IMR-90 (cell line): ENCODE results near the gene REPIN1. TPM values are rescaled to one million over a fixed set of nuclear protein-coding genes. Genes with fewer than 3 reads are reported as not detected.

Experiments used
- ATAC-seq: fragments of 200-7000 bp; cut with Tn5 transposase; 2 replicates; pipeline ENCODE4 v1.9.1; 2020; ENCODE audit warnings: low read depth, mild to moderate bottlenecking, moderate library complexity
- BruUV-seq: library from RNA; stranded (reverse); fragments of 400-500 nt; replicated peaks from 2 replicates; lab custom pipeline; 2021; lab: Mats Ljungman, UMichigan
- CTCF ChIA-PET: fragments of 300-600 bp; formaldehyde crosslinking; extraction: SDS; loops from one replicate; lab custom pipeline; 2021; ENCODE audit warnings: antibody characterized with exemption; lab: Yijun Ruan, JAX
- POLR2A ChIA-PET: fragments of 300-600 bp; sonication (Branson Sonifier 250); formaldehyde crosslinking; loops from one replicate; lab custom pipeline; 2022; ENCODE audit warnings: antibody characterized with exemption; ENCODE audit not compliant: unreplicated experiment; lab: Charles Lee
- DNase-seq: peaks from one replicate; pipeline ENCODE4 v3.0.0; 2013
- H2AFZ ChIP-seq: replicated peaks from 2 replicates; pipeline ENCODE3; 2013; ENCODE audit warnings: low read length, mild to moderate bottlenecking; ENCODE audit not compliant: poor library complexity
- H2AK5ac ChIP-seq: 2 replicates; pipeline ENCODE4 v1.6.1; 2013; ENCODE audit warnings: low read depth, low read length, inconsistent platforms
- H2AK9ac ChIP-seq: replicated peaks from 2 replicates; pipeline ENCODE3; 2013; ENCODE audit warnings: mild to moderate bottlenecking, low read depth, low read length, moderate library complexity; ENCODE audit not compliant: poor library complexity
- H2BK120ac ChIP-seq: 2 replicates; pipeline ENCODE4 v1.6.1; 2013; ENCODE audit warnings: low read depth, low read length, inconsistent platforms
- H2BK15ac ChIP-seq: 3 replicates; pipeline ENCODE4 v1.6.1; 2013; ENCODE audit warnings: low read depth, low read length, inconsistent platforms
- H2BK20ac ChIP-seq: 2 replicates; pipeline ENCODE4 v1.6.1; 2013; ENCODE audit warnings: low read depth, mild to moderate bottlenecking, inconsistent platforms, low read length, moderate library complexity
- H2BK5ac ChIP-seq: 2 replicates; pipeline ENCODE4 v1.6.1; 2013; ENCODE audit warnings: mild to moderate bottlenecking, low read depth, low read length, inconsistent platforms; ENCODE audit not compliant: poor library complexity, severe bottlenecking
- H3K14ac ChIP-seq: replicated peaks from 2 replicates; pipeline ENCODE4 v1.6.1; 2013; ENCODE audit warnings: low read depth, low read length, inconsistent platforms
- H3K18ac ChIP-seq: 2 replicates; pipeline ENCODE4 v1.6.1; 2013; ENCODE audit warnings: low read depth, low read length, control low read depth
- H3K23ac ChIP-seq: 2 replicates; pipeline ENCODE4 v1.6.1; 2013; ENCODE audit warnings: low read depth, low read length, inconsistent platforms
- H3K27ac ChIP-seq: 2 replicates; pipeline ENCODE4 v1.5.1; 2013; ENCODE audit warnings: mild to moderate bottlenecking, control low read depth, low read length; ENCODE audit not compliant: insufficient read depth
- H3K27me3 ChIP-seq: 2 replicates; pipeline ENCODE4 v1.6.1; 2013; ENCODE audit warnings: low read length; ENCODE audit not compliant: control insufficient read depth, insufficient read depth
- H3K36me3 ChIP-seq: 2 replicates; pipeline ENCODE4 v1.6.1; 2013; ENCODE audit warnings: low read length, mixed read lengths; ENCODE audit not compliant: control insufficient read depth, insufficient read depth
- H3K4ac ChIP-seq: 2 replicates; pipeline ENCODE4 v1.6.1; 2013; ENCODE audit warnings: low read depth, low read length, inconsistent platforms
- H3K4me1 ChIP-seq: 2 replicates; pipeline ENCODE4 v1.6.1; 2013; ENCODE audit warnings: low read length, mixed read lengths; ENCODE audit not compliant: control insufficient read depth, insufficient read depth
- H3K4me2 ChIP-seq: 2 replicates; pipeline ENCODE4 v1.6.1; 2013; ENCODE audit warnings: low read depth, mild to moderate bottlenecking, control low read depth, low read length, moderate library complexity
- H3K4me3 ChIP-seq: 2 replicates; pipeline ENCODE4 v1.5.1; 2013; ENCODE audit warnings: low read depth, mild to moderate bottlenecking, control low read depth, low read length, moderate library complexity; ENCODE audit not compliant: insufficient read depth
- H3K56ac ChIP-seq: 2 replicates; pipeline ENCODE4 v1.6.1; 2013; ENCODE audit warnings: low read length, inconsistent platforms; ENCODE audit not compliant: insufficient read depth; ENCODE audit errors: extremely low read depth
- H3K79me1 ChIP-seq, 2 experiments: 2 replicates each; pipeline ENCODE4 v1.6.1; 2013; ENCODE audit warnings: low read length in 2 of 2, inconsistent platforms in 1 of 2, low read depth in 1 of 2
- H3K9ac ChIP-seq: 2 replicates; pipeline ENCODE4 v1.6.1; 2013; ENCODE audit warnings: low read depth, low read length, control low read depth
- H3K9me1 ChIP-seq: 2 replicates; pipeline ENCODE4 v1.6.1; 2013; ENCODE audit warnings: low read length, inconsistent platforms; ENCODE audit not compliant: insufficient read depth
- H3K9me3 ChIP-seq: 2 replicates; pipeline ENCODE4 v1.6.1; 2013; ENCODE audit warnings: low read length; ENCODE audit not compliant: control insufficient read depth, insufficient read depth
- H4K20me1 ChIP-seq: 2 replicates; pipeline ENCODE4 v1.6.1; 2013; ENCODE audit warnings: low read length, inconsistent platforms; ENCODE audit not compliant: insufficient read depth
- H4K5ac ChIP-seq: 2 replicates; pipeline ENCODE4 v1.6.1; 2013; ENCODE audit warnings: mild to moderate bottlenecking, low read depth, low read length, control low read depth
- H4K8ac ChIP-seq, 2 experiments: 2 replicates each; pipeline ENCODE4 v1.6.1; 2013; ENCODE audit warnings: low read depth in 2 of 2, low read length in 2 of 2, control low read depth in 1 of 2, inconsistent platforms in 1 of 2
- H4K91ac ChIP-seq: 2 replicates; pipeline ENCODE4 v1.6.1; 2013; ENCODE audit warnings: low read depth, low read length, inconsistent platforms; ENCODE audit not compliant: insufficient read depth
- BHLHE40 ChIP-seq: fragments of 150-350 bp; IDR thresholded peaks from 2 replicates; pipeline ENCODE4 v1.6.1; 2016; ENCODE audit warnings: mild to moderate bottlenecking, low read depth, low read length
- CEBPB ChIP-seq: IDR thresholded peaks from 2 replicates; pipeline ENCODE4 v1.6.1; 2012; ENCODE audit warnings: low read depth, low read length, improper control_type of control experiment
- CHD1 ChIP-seq: IDR thresholded peaks from 2 replicates; pipeline ENCODE4 v1.6.1; 2012; ENCODE audit warnings: low read depth, low read length, improper control_type of control experiment
- CTCF ChIP-seq: conservative IDR thresholded peaks from 2 replicates; pipeline ENCODE4 v1.5.1; 2012; ENCODE audit warnings: mild to moderate bottlenecking, low read depth, low read length, improper control_type of control experiment
- ELK1 ChIP-seq: fragments of 150-350 bp; IDR thresholded peaks from 2 replicates; pipeline ENCODE4 v1.6.1; 2016; ENCODE audit warnings: low read depth, mild to moderate bottlenecking, low read length, moderate library complexity, borderline replicate concordance
- FOS ChIP-seq: fragments of 150-350 bp; IDR thresholded peaks from 2 replicates; pipeline ENCODE4 v1.6.1; 2016; ENCODE audit warnings: low read depth, low read length
- MAFK ChIP-seq: IDR thresholded peaks from 2 replicates; pipeline ENCODE4 v1.6.1; 2012; ENCODE audit warnings: low read depth, low read length, improper control_type of control experiment
- MAZ ChIP-seq: IDR thresholded peaks from 2 replicates; pipeline ENCODE4 v1.6.1; 2012; ENCODE audit warnings: low read depth, mild to moderate bottlenecking, low read length, improper control_type of control experiment, moderate library complexity, borderline replicate concordance
- MXI1 ChIP-seq: IDR thresholded peaks from 2 replicates; pipeline ENCODE4 v1.6.1; 2012; ENCODE audit warnings: low read depth, mild to moderate bottlenecking, low read length, moderate library complexity, borderline replicate concordance
- NFE2L2 ChIP-seq: fragments of 150-350 bp; IDR thresholded peaks from 2 replicates; pipeline ENCODE4 v1.6.1; 2016; ENCODE audit warnings: low read depth, mild to moderate bottlenecking, low read length
- POLR2A ChIP-seq: IDR thresholded peaks from 2 replicates; pipeline ENCODE4 v1.6.1; 2012; ENCODE audit warnings: mild to moderate bottlenecking, low read depth, low read length
- RAD21 ChIP-seq: IDR thresholded peaks from 2 replicates; pipeline ENCODE4 v1.6.1; 2012; ENCODE audit warnings: low read length, improper control_type of control experiment
- RCOR1 ChIP-seq: IDR thresholded peaks from 2 replicates; pipeline ENCODE4 v1.6.1; 2012; ENCODE audit warnings: mild to moderate bottlenecking, low read length, improper control_type of control experiment; ENCODE audit not compliant: insufficient replicate concordance
- RFX5 ChIP-seq: IDR thresholded peaks from 2 replicates; pipeline ENCODE4 v1.8.0; 2012; ENCODE audit warnings: low read depth, mild to moderate bottlenecking, low read length, moderate library complexity
- SMC3 ChIP-seq: fragments of 150-350 bp; IDR thresholded peaks from 2 replicates; pipeline ENCODE4 v1.6.1; 2016; ENCODE audit warnings: low read depth, mild to moderate bottlenecking, antibody characterized with exemption, low read length, moderate library complexity
- USF2 ChIP-seq: fragments of 150-350 bp; IDR thresholded peaks from 2 replicates; pipeline ENCODE4 v1.6.1; 2017; ENCODE audit warnings: mild to moderate bottlenecking, antibody characterized with exemption, low read length, low read depth
- WGBS, 2 experiments: methylation state at CpG; one replicate each; pipeline versions ENCODE4 v1.1.5 to v1.1.7; 2013; ENCODE audit warnings: missing lambda C conversion rate in 2 of 2; ENCODE audit not compliant: insufficient read length in 1 of 2; ENCODE audit errors: extremely low coverage in 2 of 2; 5-methylcytosine and 5-hydroxymethylcytosine counted together
- dilution Hi-C: fragments of 300-500 bp; cut with HindIII; formaldehyde crosslinking; loops from one replicate; pipeline ENCODE4 v1.14.3; 2018; ENCODE audit warnings: low sequenced_read_pairs; ENCODE audit not compliant: unreplicated experiment
- in situ Hi-C: fragments of 300-500 bp; cut with MboI; formaldehyde crosslinking; loops from 3 replicates; pipeline ENCODE4 v1.14.3; 2019; ENCODE audit warnings: low sequenced_read_pairs, inconsistent platforms, mixed read lengths
- intact Hi-C: fragments of 100-400 bp; cut with micrococcal nuclease; formaldehyde crosslinking; loops from 2 replicates; pipeline ENCODE4 v1.10.0; 2022
- polyA plus RNA-seq, 3 experiments: library from polyadenylated mRNA; depleted of rRNA; stranded (reverse); fragments of >200 nt; gene quantifications; 2 replicates each; pipeline ENCODE4 v1.2.3, GENCODE V29; 2012; ENCODE audit warnings: low replicate concordance in 1 of 3
- total RNA-seq: library from RNA; depleted of rRNA; stranded (reverse); fragments of >200 nt; gene quantifications from 2 replicates; pipeline ENCODE4 v1.2.3, GENCODE V29; 2012

REPIN1 gene
- total and polyA plus RNA-seq, 2 of the 4 experiments (the other 2 are of a cell fraction), result 19.4 to 50.6 TPM

GRCh38 chr7:150388306-150388705 is 19.7 kb downstream of the REPIN1 start:
- Histone ChIP-seq H3K4me3 (no peak overlapping the region), H3K56ac (no peak overlapping the region), H3K79me1 (peaks cover 8 to 31% of the 10 kb centered on the region in 2 experiments), H3K27ac (no peak overlapping the region; the same call in 1 of the 2 replicates), H3K9ac (no peak overlapping the region), H4K20me1 (peaks cover 5% of the 10 kb centered on the region; the same call in 1 of the 2 replicates), H3K27me3 (no peaks in the 10 kb centered on the region), H3K4ac (no peak overlapping the region), H4K5ac (no peak overlapping the region), H4K91ac (no peak overlapping the region), H3K18ac (no peak overlapping the region), H2BK120ac (no peak overlapping the region; the same call in 1 of the 2 replicates), H3K36me3 (peaks cover 6% of the 10 kb centered on the region), H2AFZ (peak overlapping the region; percentile 63), H4K8ac (no peak overlapping the region), H3K14ac (no peak overlapping the region), H2BK5ac (no peak overlapping the region), H2AK9ac (peak overlapping the region; percentile 65), H3K4me2 (no peak overlapping the region), H2BK15ac (no peak overlapping the region), H2BK20ac (no peak overlapping the region), H2AK5ac (no peak overlapping the region), H3K9me1 (no peaks in the 10 kb centered on the region), H3K9me3 (no peaks in the 10 kb centered on the region), H3K23ac (no peak overlapping the region), H3K4me1 (peaks cover 9% of the 10 kb centered on the region; the same call in 1 of the 2 replicates)
- dilution Hi-C loops, result no loop called here
- no peak for DNase-seq
- WGBS, 2 experiments, result 88% methylated on average over 4 of the region's 7 CpGs; no CpG with 5 or more reads in 1 of the 2 experiments
- ChIA-PET POLR2A (no interaction called here), CTCF (no interaction called here)
- BruUV-seq, result no TSS peak
- ATAC-seq, result no peak
- intact Hi-C loops, result no loop called here
- no peak for TF ChIP-seq POLR2A
- no peak for TF ChIP-seq MAFK
- TF ChIP-seq CHD1, result no peak
- TF ChIP-seq CTCF, result no peak
- TF ChIP-seq CEBPB, result no peak
- no peak for TF ChIP-seq BHLHE40
- no peak for TF ChIP-seq RCOR1
- TF ChIP-seq RAD21, result no peak
- no peak for TF ChIP-seq FOS
- TF ChIP-seq USF2, result no peak
- TF ChIP-seq NFE2L2, result no peak
- no peak for TF ChIP-seq MXI1
- no peak for TF ChIP-seq ELK1
- TF ChIP-seq RFX5, result no peak
- no peak for TF ChIP-seq SMC3
- TF ChIP-seq MAZ, result no peak
- in situ Hi-C loops, result no loop called here
